H1 (cell line): ENCODE results near the gene FGGY. TPM values are rescaled to one million over a fixed set of nuclear protein-coding genes. Genes with fewer than 3 reads are reported as not detected.

Experiments used
- CTCF ChIA-PET: fragments of 300-600 bp; sonication (Branson Sonifier 250); formaldehyde crosslinking; loops from one replicate; lab custom pipeline; 2021; ENCODE audit not compliant: partially characterized antibody; lab: Charles Lee
- POLR2A ChIA-PET: fragments of 300-600 bp; sonication (Branson Sonifier 250); formaldehyde crosslinking; loops from one replicate; lab custom pipeline; 2021; ENCODE audit warnings: inconsistent platforms; ENCODE audit not compliant: partially characterized antibody; lab: Charles Lee
- DNase-seq, 2 experiments: peaks; one replicate each; pipeline versions ENCODE4 v3.0.0 to v3.0.0-alpha.2; 2010 to 2022; ENCODE audit warnings: low spot score in 2 of 2, low read depth in 1 of 2, mixed read lengths in 1 of 2
- FAIRE-seq: peaks from 2 replicates; lab custom pipeline; 2011; peaks lifted over from hg19 to GRCh38; lab: Jason Lieb, UNC
- H2AFZ ChIP-seq: 2 replicates; pipeline ENCODE4 v1.8.1; 2012; ENCODE audit warnings: low read length, inconsistent platforms
- H2AK5ac ChIP-seq: 2 replicates; pipeline ENCODE4 v1.6.1; 2013; ENCODE audit warnings: low read depth, low read length
- H2BK120ac ChIP-seq: replicated peaks from 2 replicates; pipeline ENCODE3; 2013; ENCODE audit warnings: low read depth, low read length, inconsistent platforms
- H2BK12ac ChIP-seq: 2 replicates; pipeline ENCODE4 v1.6.1; 2013; ENCODE audit warnings: low read depth, low read length
- H2BK15ac ChIP-seq: 2 replicates; pipeline ENCODE4 v1.6.1; 2013; ENCODE audit warnings: low read length
- H2BK20ac ChIP-seq: 2 replicates; pipeline ENCODE4 v1.6.1; 2013; ENCODE audit warnings: low read length
- H2BK5ac ChIP-seq: 2 replicates; pipeline ENCODE4 v1.6.1; 2013; ENCODE audit warnings: low read depth, low read length
- H3K14ac ChIP-seq: 2 replicates; pipeline ENCODE4 v1.6.1; 2013; ENCODE audit warnings: inconsistent platforms; ENCODE audit not compliant: insufficient read length
- H3K18ac ChIP-seq: 2 replicates; pipeline ENCODE4 v1.6.1; 2013; ENCODE audit warnings: low read length; ENCODE audit errors: extremely low read depth
- H3K23ac ChIP-seq: 2 replicates; pipeline ENCODE4 v1.6.1; 2013; ENCODE audit warnings: inconsistent platforms; ENCODE audit not compliant: insufficient read length
- H3K23me2 ChIP-seq: 2 replicates; pipeline ENCODE4 v1.6.1; 2013; ENCODE audit warnings: low read depth, low read length
- H3K27ac ChIP-seq: 2 replicates; pipeline ENCODE4 v1.6.1; 2011; ENCODE audit warnings: low read depth, low read length, inconsistent platforms
- H3K27me3 ChIP-seq, 4 experiments: replicated peaks in 1 of 4; 1 replicate in 1 of 4; 2 replicates in 3 of 4; pipeline versions ENCODE4 v1.6.1 to v1.8.1; 2011 to 2013; ENCODE audit warnings: low read length in 3 of 4, mild to moderate bottlenecking in 3 of 4, inconsistent platforms in 2 of 4, mixed read lengths in 2 of 4, moderate library complexity in 1 of 4; ENCODE audit not compliant: control insufficient read depth in 3 of 4, insufficient read depth in 3 of 4; ENCODE audit errors: extremely low read depth in 1 of 4
- H3K36me3 ChIP-seq, 4 experiments: 2 replicates each; pipeline versions ENCODE4 v1.6.1 to v1.8.1; 2011 to 2013; ENCODE audit warnings: mild to moderate bottlenecking in 4 of 4, low read length in 3 of 4, moderate library complexity in 2 of 4, control low read depth in 1 of 4, inconsistent platforms in 1 of 4; ENCODE audit not compliant: insufficient read depth in 4 of 4, control insufficient read depth in 2 of 4
- H3K4ac ChIP-seq: replicated peaks from 2 replicates; pipeline ENCODE3; 2013; ENCODE audit warnings: low read length, low read depth, mixed read lengths, inconsistent platforms; ENCODE audit not compliant: insufficient read length
- H3K4me1 ChIP-seq, 4 experiments: replicated peaks in 1 of 4; 1 replicate in 1 of 4; 2 replicates in 3 of 4; pipeline versions ENCODE4 v1.6.1 to v1.8.1; 2011 to 2013; ENCODE audit warnings: low read length in 3 of 4, inconsistent platforms in 2 of 4, mixed read lengths in 1 of 4; ENCODE audit not compliant: insufficient read depth in 4 of 4, control insufficient read depth in 3 of 4
- H3K4me2 ChIP-seq, 2 experiments: 2 replicates each; pipeline versions ENCODE4 v1.6.1 to v1.8.1; 2011 to 2013; ENCODE audit warnings: low read depth in 2 of 2, low read length in 2 of 2, control low read depth in 1 of 2, inconsistent platforms in 1 of 2, mild to moderate bottlenecking in 1 of 2; ENCODE audit not compliant: insufficient read depth in 1 of 2
- H3K4me3 ChIP-seq, 4 experiments: fragments of 200-600, 300-600 bp in 1 of 4; sonication (generic), shearing (Covaris generic), sonication (Bioruptor Twin) in 1 of 4; 2 replicates each; pipeline versions ENCODE4 v1.5.1 to v1.8.1; 2011 to 2016; ENCODE audit warnings: low read length in 4 of 4, low read depth in 3 of 4, control low read depth in 2 of 4, inconsistent platforms in 2 of 4, mild to moderate bottlenecking in 2 of 4, mixed read lengths in 1 of 4, moderate library complexity in 1 of 4; ENCODE audit not compliant: insufficient read depth in 2 of 4; ENCODE audit errors: extremely low read depth in 1 of 4
- H3K56ac ChIP-seq: replicated peaks from 2 replicates; pipeline ENCODE3; 2013; ENCODE audit warnings: low read depth, mild to moderate bottlenecking, mixed read lengths, low read length, inconsistent platforms; ENCODE audit not compliant: insufficient read length
- H3K79me1 ChIP-seq: 2 replicates; pipeline ENCODE4 v1.6.1; 2013; ENCODE audit warnings: low read depth, low read length, control low read depth
- H3K79me2 ChIP-seq, 2 experiments: 2 replicates each; pipeline versions ENCODE4 v1.6.1 to v1.8.1; 2012 to 2013; ENCODE audit warnings: low read length in 2 of 2, mild to moderate bottlenecking in 2 of 2, inconsistent platforms in 1 of 2; ENCODE audit not compliant: insufficient read depth in 2 of 2, control insufficient read depth in 1 of 2
- H3K9ac ChIP-seq, 4 experiments: replicated peaks in 1 of 4; 1 replicate in 1 of 4; 2 replicates in 3 of 4; pipeline versions ENCODE4 v1.6.1 to v1.8.1; 2011 to 2013; ENCODE audit warnings: low read depth in 3 of 4, low read length in 3 of 4, control low read depth in 2 of 4, mild to moderate bottlenecking in 2 of 4, moderate library complexity in 2 of 4, inconsistent platforms in 1 of 4; ENCODE audit errors: extremely low read depth in 1 of 4
- H3K9me3 ChIP-seq, 2 experiments: 2 replicates each; pipeline versions ENCODE4 v1.6.1 to v1.8.1; 2012 to 2013; ENCODE audit warnings: mild to moderate bottlenecking in 2 of 2, moderate library complexity in 2 of 2, control low read depth in 1 of 2, inconsistent platforms in 1 of 2, low read depth in 1 of 2, low read length in 1 of 2, mixed read lengths in 1 of 2; ENCODE audit not compliant: insufficient read depth in 2 of 2
- H4K20me1 ChIP-seq, 2 experiments: replicated peaks in 1 of 2; 2 replicates each; pipeline versions ENCODE3 to v1.8.1; 2011 to 2013; ENCODE audit warnings: inconsistent platforms in 2 of 2, low read length in 2 of 2, mild to moderate bottlenecking in 1 of 2; ENCODE audit not compliant: insufficient read depth in 2 of 2, control insufficient read depth in 1 of 2
- H4K5ac ChIP-seq: 2 replicates; pipeline ENCODE4 v1.6.1; 2013; ENCODE audit warnings: low read length, low read depth, mixed read lengths, inconsistent platforms; ENCODE audit not compliant: insufficient read length
- H4K8ac ChIP-seq: 2 replicates; pipeline ENCODE4 v1.8.0; 2013; ENCODE audit warnings: mild to moderate bottlenecking, moderate library complexity, low read length, inconsistent platforms; ENCODE audit not compliant: insufficient read depth; ENCODE audit errors: extremely low read depth
- H4K91ac ChIP-seq: replicated peaks from 2 replicates; pipeline ENCODE3; 2013; ENCODE audit warnings: low read length, mixed read lengths, inconsistent platforms; ENCODE audit not compliant: insufficient read length
- CTBP2 ChIP-seq: IDR thresholded peaks from 2 replicates; pipeline ENCODE4 v1.7.0; 2011; ENCODE audit warnings: borderline replicate concordance, mild to moderate bottlenecking, moderate library complexity, mixed read lengths, low read length; ENCODE audit not compliant: insufficient read depth, insufficient read length
- EP300 ChIP-seq, 2 experiments: IDR thresholded peaks; 1 replicate in 1 of 2; 2 replicates in 1 of 2; pipeline ENCODE4 v1.6.1; 2011 to 2012; ENCODE audit warnings: low read depth in 2 of 2, low read length in 2 of 2, mild to moderate bottlenecking in 2 of 2, borderline replicate concordance in 1 of 2, inconsistent platforms in 1 of 2, moderate library complexity in 1 of 2
- NRF1 ChIP-seq: IDR thresholded peaks from 2 replicates; pipeline ENCODE4 v1.6.1; 2011; ENCODE audit warnings: mild to moderate bottlenecking, low read depth, low read length, improper control_type of control experiment
- RBBP5 ChIP-seq: IDR thresholded peaks from 2 replicates; pipeline ENCODE4 v1.7.1; 2012; ENCODE audit warnings: low read depth, mild to moderate bottlenecking, inconsistent platforms, low read length, moderate library complexity, borderline replicate concordance
- RNF2 ChIP-seq: fragments of 200-900, 300-1000 bp; sonication (generic); IDR thresholded peaks from 2 replicates; pipeline ENCODE4 v1.7.1; 2016; ENCODE audit warnings: borderline replicate concordance, low read depth, mild to moderate bottlenecking, antibody characterized with exemption, low read length; ENCODE audit not compliant: poor library complexity, severe bottlenecking; ENCODE audit errors: missing control alignments
- WGBS, 2 experiments: shearing (Covaris generic) in 1 of 2; methylation state at CpG; one replicate each; pipeline versions ENCODE4 v1.1.6 to v1.1.7; 2013 to 2015; ENCODE audit warnings: low lambda C conversion rate in 2 of 2, mixed read lengths in 2 of 2, inconsistent platforms in 1 of 2, low coverage in 1 of 2, missing lambda C conversion rate in 1 of 2; ENCODE audit not compliant: insufficient replicate concordance in 2 of 2, insufficient coverage in 1 of 2, insufficient read length in 1 of 2; ENCODE audit errors: extremely low coverage in 1 of 2, missing lambda C conversion rate in 1 of 2; 5-methylcytosine and 5-hydroxymethylcytosine counted together
- polyA plus RNA-seq, 7 experiments: library from polyadenylated mRNA; depleted of rRNA in 3 of 7; stranded (reverse) in 5 of 7; unstranded in 2 of 7; fragments of >200 nt in 5 of 7; fragments of 200-250 nt in 2 of 7; gene quantifications; 1 replicate in 5 of 7; 2 replicates in 1 of 7; 4 replicates in 1 of 7; pipeline versions ENCODE4 v1.2.1 to v1.2.3, GENCODE V29; 2011 to 2013; ENCODE audit warnings: missing spikeins in 2 of 7, mixed read lengths in 2 of 7
- total RNA-seq: library from RNA; stranded (reverse); fragmentation: NEBNext Ultra II Directional; extraction: Animal tissue kit (Norgen Biotek cat#: 25700); gene quantifications from 2 replicates; pipeline ENCODE4 v1.2.1, GENCODE V29; 2021
- TF ChIP-seq, protein P1 (sequence below): IDR thresholded peaks from 2 replicates; pipeline ENCODE4 v1.6.1; 2012; ENCODE audit warnings: inconsistent platforms

FGGY gene
- total and polyA plus RNA-seq, 2 of the 8 experiments (the other 6 are each of a cell fraction or from before 2014, with no cell fraction given), result 10.3 to 12.5 TPM

DNA sequence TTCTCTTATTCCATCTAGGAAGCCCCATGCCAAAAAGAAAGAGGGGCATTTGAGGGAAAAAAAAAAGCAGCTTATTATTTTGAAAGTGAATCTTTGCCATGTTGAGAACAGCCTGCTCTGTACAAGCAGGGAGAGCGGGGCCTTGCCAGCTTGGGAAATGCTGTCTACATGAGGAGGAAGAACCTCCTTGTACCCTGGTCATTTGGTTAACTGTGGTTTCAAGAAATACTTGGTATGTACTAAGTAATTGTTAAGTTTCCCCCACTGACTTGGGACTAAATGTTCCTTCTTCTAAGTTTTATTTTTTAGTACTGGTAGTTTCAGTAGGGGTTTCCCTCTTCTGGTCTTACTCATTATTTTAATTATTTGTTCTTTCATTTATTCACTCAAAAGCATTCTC lies 373.8 kb downstream of the FGGY start:
- H3K9ac ChIP-seq, result no peak overlapping the region
- H3K4me3 ChIP-seq, result no peak overlapping the region
- H3K79me1 ChIP-seq, result no peaks in the 10 kb centered on the region; the same call in 1 of the 2 replicates
- no peak overlapping the region for H3K23ac ChIP-seq
- TF ChIP-seq, protein P1, sequence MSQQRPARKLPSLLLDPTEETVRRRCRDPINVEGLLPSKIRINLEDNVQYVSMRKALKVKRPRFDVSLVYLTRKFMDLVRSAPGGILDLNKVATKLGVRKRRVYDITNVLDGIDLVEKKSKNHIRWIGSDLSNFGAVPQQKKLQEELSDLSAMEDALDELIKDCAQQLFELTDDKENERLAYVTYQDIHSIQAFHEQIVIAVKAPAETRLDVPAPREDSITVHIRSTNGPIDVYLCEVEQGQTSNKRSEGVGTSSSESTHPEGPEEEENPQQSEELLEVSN, result no peak
- TF ChIP-seq RNF2, result no peak
- TF ChIP-seq CTBP2, result no peak
- no peak for TF ChIP-seq RBBP5
- TF ChIP-seq EP300 (IDR thresholded peaks at IDR 0.05; ENCODE audit: borderline replicate concordance in 1 of 2, low read depth in 2 of 2, low read length in 2 of 2), result no peak
- no peak for TF ChIP-seq NRF1
- H3K27ac ChIP-seq, result no peak overlapping the region
- no peak overlapping the region for H4K8ac ChIP-seq
- no peaks in the 10 kb centered on the region for H3K23me2 ChIP-seq
- H3K14ac ChIP-seq, result no peak overlapping the region
- DNase-seq, result no peak
- no peak overlapping the region; the same call in 1 of the 2 replicates for H3K18ac ChIP-seq
- 0 out of 2 replicates have a peak overlapping the region, but pooled peaks have one; percentile 41 for H2BK5ac ChIP-seq
- ChIA-PET CTCF (interaction anchor here (1.4 kb wide), 1 partner anchor 8 kb away, joined by 4 read pairs; no protein-coding TSS in a partner anchor), POLR2A (no interaction called here)
- H3K56ac ChIP-seq, result no peak overlapping the region
- H2AK5ac ChIP-seq, result peak overlapping the region; percentile 87; the same call in 1 of the 2 replicates
- H2BK12ac ChIP-seq, result peak overlapping the region; percentile 40; the same call in 1 of the 2 replicates
- FAIRE-seq, result no peak
- H2BK20ac ChIP-seq, result peak overlapping the region; percentile 56; the same call in 1 of the 2 replicates
- no peak overlapping the region for H3K4ac ChIP-seq
- H3K27me3 ChIP-seq, result no peaks in the 10 kb centered on the region
- H3K36me3 ChIP-seq, result no peaks in the 10 kb centered on the region
- H2BK15ac ChIP-seq, result no peak overlapping the region
- no peak overlapping the region for H3K4me2 ChIP-seq
- no peak overlapping the region for H4K5ac ChIP-seq
- H2AFZ ChIP-seq, result no peak overlapping the region
- 94% methylated on average over 1 of the region's 1 CpG; no CpG with 5 or more reads in 1 of the 2 experiments for WGBS, 2 experiments
- peaks cover 4 to 16% (median 11%) of the 10 kb centered on the region in 4 experiments; a peak in 6 of 7 replicates for H3K4me1 ChIP-seq
- no peaks in the 10 kb centered on the region for H3K79me2 ChIP-seq
- H4K91ac ChIP-seq, result peak overlapping the region; percentile 19
- H3K9me3 ChIP-seq, result no peaks in the 10 kb centered on the region
- H2BK120ac ChIP-seq, result no peak overlapping the region
- H4K20me1 ChIP-seq, result no peaks in the 10 kb centered on the region
